IMR-90 (cell line): ENCODE measurements around the gene EHD4. TPM values are rescaled to one million over a fixed set of nuclear protein-coding genes. Genes with fewer than 3 reads are reported as not detected.

Source experiments
- ATAC-seq: fragments of 200-7000 bp; cut with Tn5 transposase; 2 replicates; pipeline ENCODE4 v1.9.1; 2020; ENCODE audit warnings: low read depth, mild to moderate bottlenecking, moderate library complexity
- BruUV-seq: library from RNA; stranded (reverse); fragments of 400-500 nt; replicated peaks from 2 replicates; lab custom pipeline; 2021; lab: Mats Ljungman, UMichigan
- CTCF ChIA-PET: fragments of 300-600 bp; formaldehyde crosslinking; extraction: SDS; loops from one replicate; lab custom pipeline; 2021; ENCODE audit warnings: antibody characterized with exemption; lab: Yijun Ruan, JAX
- POLR2A ChIA-PET: fragments of 300-600 bp; sonication (Branson Sonifier 250); formaldehyde crosslinking; loops from one replicate; lab custom pipeline; 2022; ENCODE audit warnings: antibody characterized with exemption; ENCODE audit not compliant: unreplicated experiment; lab: Charles Lee
- DNase-seq: peaks from one replicate; pipeline ENCODE4 v3.0.0; 2013
- H2AFZ ChIP-seq: replicated peaks from 2 replicates; pipeline ENCODE3; 2013; ENCODE audit warnings: low read length, mild to moderate bottlenecking; ENCODE audit not compliant: poor library complexity
- H2AK5ac ChIP-seq: 2 replicates; pipeline ENCODE4 v1.6.1; 2013; ENCODE audit warnings: low read depth, low read length, inconsistent platforms
- H2AK9ac ChIP-seq: replicated peaks from 2 replicates; pipeline ENCODE3; 2013; ENCODE audit warnings: mild to moderate bottlenecking, low read depth, low read length, moderate library complexity; ENCODE audit not compliant: poor library complexity
- H2BK120ac ChIP-seq: 2 replicates; pipeline ENCODE4 v1.6.1; 2013; ENCODE audit warnings: low read depth, low read length, inconsistent platforms
- H2BK15ac ChIP-seq: 3 replicates; pipeline ENCODE4 v1.6.1; 2013; ENCODE audit warnings: low read depth, low read length, inconsistent platforms
- H2BK20ac ChIP-seq: 2 replicates; pipeline ENCODE4 v1.6.1; 2013; ENCODE audit warnings: low read depth, mild to moderate bottlenecking, inconsistent platforms, low read length, moderate library complexity
- H2BK5ac ChIP-seq: 2 replicates; pipeline ENCODE4 v1.6.1; 2013; ENCODE audit warnings: mild to moderate bottlenecking, low read depth, low read length, inconsistent platforms; ENCODE audit not compliant: poor library complexity, severe bottlenecking
- H3K14ac ChIP-seq: replicated peaks from 2 replicates; pipeline ENCODE4 v1.6.1; 2013; ENCODE audit warnings: low read depth, low read length, inconsistent platforms
- H3K18ac ChIP-seq: 2 replicates; pipeline ENCODE4 v1.6.1; 2013; ENCODE audit warnings: low read depth, low read length, control low read depth
- H3K23ac ChIP-seq: 2 replicates; pipeline ENCODE4 v1.6.1; 2013; ENCODE audit warnings: low read depth, low read length, inconsistent platforms
- H3K27ac ChIP-seq: 2 replicates; pipeline ENCODE4 v1.5.1; 2013; ENCODE audit warnings: mild to moderate bottlenecking, control low read depth, low read length; ENCODE audit not compliant: insufficient read depth
- H3K27me3 ChIP-seq: 2 replicates; pipeline ENCODE4 v1.6.1; 2013; ENCODE audit warnings: low read length; ENCODE audit not compliant: control insufficient read depth, insufficient read depth
- H3K36me3 ChIP-seq: 2 replicates; pipeline ENCODE4 v1.6.1; 2013; ENCODE audit warnings: low read length, mixed read lengths; ENCODE audit not compliant: control insufficient read depth, insufficient read depth
- H3K4ac ChIP-seq: 2 replicates; pipeline ENCODE4 v1.6.1; 2013; ENCODE audit warnings: low read depth, low read length, inconsistent platforms
- H3K4me1 ChIP-seq: 2 replicates; pipeline ENCODE4 v1.6.1; 2013; ENCODE audit warnings: low read length, mixed read lengths; ENCODE audit not compliant: control insufficient read depth, insufficient read depth
- H3K4me2 ChIP-seq: 2 replicates; pipeline ENCODE4 v1.6.1; 2013; ENCODE audit warnings: low read depth, mild to moderate bottlenecking, control low read depth, low read length, moderate library complexity
- H3K4me3 ChIP-seq: 2 replicates; pipeline ENCODE4 v1.5.1; 2013; ENCODE audit warnings: low read depth, mild to moderate bottlenecking, control low read depth, low read length, moderate library complexity; ENCODE audit not compliant: insufficient read depth
- H3K56ac ChIP-seq: 2 replicates; pipeline ENCODE4 v1.6.1; 2013; ENCODE audit warnings: low read length, inconsistent platforms; ENCODE audit not compliant: insufficient read depth; ENCODE audit errors: extremely low read depth
- H3K79me1 ChIP-seq, 2 experiments: 2 replicates each; pipeline ENCODE4 v1.6.1; 2013; ENCODE audit warnings: low read length in 2 of 2, inconsistent platforms in 1 of 2, low read depth in 1 of 2
- H3K9ac ChIP-seq: 2 replicates; pipeline ENCODE4 v1.6.1; 2013; ENCODE audit warnings: low read depth, low read length, control low read depth
- H3K9me1 ChIP-seq: 2 replicates; pipeline ENCODE4 v1.6.1; 2013; ENCODE audit warnings: low read length, inconsistent platforms; ENCODE audit not compliant: insufficient read depth
- H3K9me3 ChIP-seq: 2 replicates; pipeline ENCODE4 v1.6.1; 2013; ENCODE audit warnings: low read length; ENCODE audit not compliant: control insufficient read depth, insufficient read depth
- H4K20me1 ChIP-seq: 2 replicates; pipeline ENCODE4 v1.6.1; 2013; ENCODE audit warnings: low read length, inconsistent platforms; ENCODE audit not compliant: insufficient read depth
- H4K5ac ChIP-seq: 2 replicates; pipeline ENCODE4 v1.6.1; 2013; ENCODE audit warnings: mild to moderate bottlenecking, low read depth, low read length, control low read depth
- H4K8ac ChIP-seq, 2 experiments: 2 replicates each; pipeline ENCODE4 v1.6.1; 2013; ENCODE audit warnings: low read depth in 2 of 2, low read length in 2 of 2, control low read depth in 1 of 2, inconsistent platforms in 1 of 2
- H4K91ac ChIP-seq: 2 replicates; pipeline ENCODE4 v1.6.1; 2013; ENCODE audit warnings: low read depth, low read length, inconsistent platforms; ENCODE audit not compliant: insufficient read depth
- POLR2A ChIP-seq: IDR thresholded peaks from 2 replicates; pipeline ENCODE4 v1.6.1; 2012; ENCODE audit warnings: mild to moderate bottlenecking, low read depth, low read length
- RAD21 ChIP-seq: IDR thresholded peaks from 2 replicates; pipeline ENCODE4 v1.6.1; 2012; ENCODE audit warnings: low read length, improper control_type of control experiment
- RCOR1 ChIP-seq: IDR thresholded peaks from 2 replicates; pipeline ENCODE4 v1.6.1; 2012; ENCODE audit warnings: mild to moderate bottlenecking, low read length, improper control_type of control experiment; ENCODE audit not compliant: insufficient replicate concordance
- WGBS, 2 experiments: methylation state at CpG; one replicate each; pipeline versions ENCODE4 v1.1.5 to v1.1.7; 2013; ENCODE audit warnings: missing lambda C conversion rate in 2 of 2; ENCODE audit not compliant: insufficient read length in 1 of 2; ENCODE audit errors: extremely low coverage in 2 of 2; 5-methylcytosine and 5-hydroxymethylcytosine counted together
- dilution Hi-C: fragments of 300-500 bp; cut with HindIII; formaldehyde crosslinking; loops from one replicate; pipeline ENCODE4 v1.14.3; 2018; ENCODE audit warnings: low sequenced_read_pairs; ENCODE audit not compliant: unreplicated experiment
- in situ Hi-C: fragments of 300-500 bp; cut with MboI; formaldehyde crosslinking; loops from 3 replicates; pipeline ENCODE4 v1.14.3; 2019; ENCODE audit warnings: low sequenced_read_pairs, inconsistent platforms, mixed read lengths
- intact Hi-C: fragments of 100-400 bp; cut with micrococcal nuclease; formaldehyde crosslinking; loops from 2 replicates; pipeline ENCODE4 v1.10.0; 2022
- polyA plus RNA-seq, 3 experiments: library from polyadenylated mRNA; depleted of rRNA; stranded (reverse); fragments of >200 nt; gene quantifications; 2 replicates each; pipeline ENCODE4 v1.2.3, GENCODE V29; 2012; ENCODE audit warnings: low replicate concordance in 1 of 3
- total RNA-seq: library from RNA; depleted of rRNA; stranded (reverse); fragments of >200 nt; gene quantifications from 2 replicates; pipeline ENCODE4 v1.2.3, GENCODE V29; 2012

Gene EHD4
- total and polyA plus RNA-seq, 2 of the 4 experiments (the other 2 are of a cell fraction), result 21.0 to 29.0 TPM

- ChIA-PET POLR2A (no interaction called here), CTCF (interaction anchor here (0.6 kb wide), 1 partner anchor 65 kb away, joined by 3 read pairs; no protein-coding TSS in a partner anchor)
- H4K5ac ChIP-seq, result no peak overlapping the region
- no peak overlapping the region for H3K14ac ChIP-seq
- peaks cover 16% of the 10 kb centered on the region for H3K4me1 ChIP-seq
- H2BK120ac ChIP-seq, result no peak overlapping the region
- H3K56ac ChIP-seq, result no peak overlapping the region
- no peak overlapping the region for H2AK5ac ChIP-seq
- peaks cover 6% of the 10 kb centered on the region; the same call in 1 of the 2 replicates for H4K20me1 ChIP-seq
- no peak overlapping the region for H3K18ac ChIP-seq
- H3K27me3 ChIP-seq, result no peaks in the 10 kb centered on the region
- ATAC-seq, result no peak; the same call in 1 of the 2 replicates
- BruUV-seq, result no TSS peak
- H3K4ac ChIP-seq, result no peak overlapping the region
- H3K9me1 ChIP-seq, result peaks cover 12% of the 10 kb centered on the region
- DNase-seq, result no peak
- H2BK15ac ChIP-seq, result no peak overlapping the region
- H3K79me1 ChIP-seq, result peaks cover 23 to 62% of the 10 kb centered on the region in 2 experiments
- intact Hi-C loops, result no loop called here
- WGBS, 2 experiments, result no CpG with 5 or more reads among the region's 2 CpGs
- H2AFZ ChIP-seq, result no peak overlapping the region
- H2BK20ac ChIP-seq, result no peak overlapping the region
- H4K91ac ChIP-seq, result no peak overlapping the region
- H3K36me3 ChIP-seq, result no peaks in the 10 kb centered on the region
- no peak overlapping the region for H3K27ac ChIP-seq
- no peak overlapping the region for H3K23ac ChIP-seq
- in situ Hi-C loops, result no loop called here
- no peak overlapping the region for H2AK9ac ChIP-seq
- H4K8ac ChIP-seq, result no peak overlapping the region
- H3K9ac ChIP-seq, result no peak overlapping the region
- H3K9me3 ChIP-seq, result no peaks in the 10 kb centered on the region
- TF ChIP-seq RAD21, result no peak
- no peak for TF ChIP-seq RCOR1
- TF ChIP-seq POLR2A, result no peak
- dilution Hi-C loops, result no loop called here
- no peak overlapping the region for H3K4me2 ChIP-seq
- H2BK5ac ChIP-seq, result no peak overlapping the region
- no peak overlapping the region for H3K4me3 ChIP-seq
Observed at GRCh38 chr15:41961001-41961518, 11.3 kb downstream of the EHD4 start.
